A673 (cell line): ENCODE measurements around the gene ZNF638. TPM values are rescaled to one million over a fixed set of nuclear protein-coding genes. Genes with fewer than 3 reads are reported as not detected.

Experiments used
- BruUV-seq: library from RNA; stranded (reverse); fragments of 400-500 nt; replicated peaks from 2 replicates; lab custom pipeline; 2021; lab: Mats Ljungman, UMichigan
- CTCF ChIA-PET: fragments of 300-600 bp; sonication (Branson Sonifier 250); formaldehyde crosslinking; loops from one replicate; lab custom pipeline; 2022; ENCODE audit warnings: antibody characterized with exemption; lab: Charles Lee
- POLR2A ChIA-PET: fragments of 300-600 bp; sonication (Branson Sonifier 250); formaldehyde crosslinking; loops from one replicate; lab custom pipeline; 2022; ENCODE audit warnings: antibody characterized with exemption; ENCODE audit not compliant: low non-redundant PET; lab: Charles Lee
- DNase-seq: peaks from one replicate; pipeline ENCODE4 v3.0.0-alpha.2; 2015; ENCODE audit warnings: low spot score
- H3K27ac ChIP-seq: fragments of 200-600 bp; sonication (generic); 2 replicates; pipeline ENCODE4 v1.5.1; 2016; ENCODE audit warnings: mixed run types, low read depth, mild to moderate bottlenecking, mixed read lengths, antibody characterized with exemption, low read length; ENCODE audit not compliant: poor library complexity, severe bottlenecking
- H3K27me3 ChIP-seq: fragments of 200-600 bp; sonication (generic); replicated peaks from 2 replicates; pipeline ENCODE4 v1.6.1; 2017; ENCODE audit warnings: mixed run types, low read depth, mild to moderate bottlenecking, mixed read lengths, antibody characterized with exemption, low read length; ENCODE audit not compliant: insufficient read depth, poor library complexity
- H3K36me3 ChIP-seq: fragments of 200-600 bp; sonication (generic); 2 replicates; pipeline ENCODE4 v1.6.1; 2016; ENCODE audit warnings: mixed run types, mild to moderate bottlenecking, mixed read lengths, antibody characterized with exemption, low read length; ENCODE audit not compliant: insufficient read depth, poor library complexity, severe bottlenecking
- H3K4me1 ChIP-seq: fragments of 200-600 bp; sonication (generic); 2 replicates; pipeline ENCODE4 v1.6.1; 2017; ENCODE audit warnings: mixed run types, mild to moderate bottlenecking, mixed read lengths, antibody characterized with exemption, low read length; ENCODE audit not compliant: insufficient read depth, poor library complexity, severe bottlenecking
- H3K4me3 ChIP-seq: fragments of 200-600 bp; sonication (generic); 2 replicates; pipeline ENCODE4 v1.5.1; 2016; ENCODE audit warnings: low read depth, mixed run types, mild to moderate bottlenecking, mixed read lengths, low read length; ENCODE audit not compliant: poor library complexity, severe bottlenecking
- H3K9me3 ChIP-seq: fragments of 200-600 bp; sonication (generic); 2 replicates; pipeline ENCODE4 v1.6.1; 2016; ENCODE audit warnings: mixed run types, low read depth, mild to moderate bottlenecking, mixed read lengths, antibody characterized with exemption, low read length; ENCODE audit not compliant: poor library complexity, severe bottlenecking
- CTCF ChIP-seq: fragments of 300-800, 200-600 bp; sonication (generic); conservative IDR thresholded peaks from 2 replicates; pipeline ENCODE4 v1.5.1; 2017; ENCODE audit warnings: low read depth, mild to moderate bottlenecking, antibody characterized with exemption, low read length, moderate library complexity, mixed read lengths
- EZH2 ChIP-seq: fragments of 200-600 bp; sonication (generic); IDR thresholded peaks from 2 replicates; pipeline ENCODE4 v1.6.1; 2017; ENCODE audit warnings: borderline replicate concordance, low read depth, mild to moderate bottlenecking, mixed read lengths, antibody characterized with exemption, low read length; ENCODE audit not compliant: poor library complexity, severe bottlenecking
- intact Hi-C: fragments of 100-400 bp; cut with micrococcal nuclease; formaldehyde crosslinking; loops from one replicate; pipeline ENCODE4 v1.10.0; 2022; ENCODE audit not compliant: unreplicated experiment
- total RNA-seq: library from RNA; stranded (reverse); gene quantifications from 2 replicates; pipeline ENCODE4 v1.2.3, GENCODE V29; 2021

Gene ZNF638
- total RNA-seq, 1 experiment from 2014 or later, result 126 TPM

- POLR2A ChIA-PET, result no interaction called here
- intact Hi-C loops, result loop anchor here (2.0 kb wide), 1 partner anchor 18 kb away; no protein-coding TSS in a partner anchor
- Histone ChIP-seq H3K36me3 (peaks cover 73% of the 10 kb centered on the region), H3K4me3 (no peak overlapping the region), H3K4me1 (peaks cover 3% of the 10 kb centered on the region), H3K9me3 (no peaks in the 10 kb centered on the region), H3K27me3 (no peaks in the 10 kb centered on the region), H3K27ac (no peak overlapping the region)
- TF ChIP-seq CTCF, result no peak
- TF ChIP-seq EZH2, result no peak
- no TSS peak for BruUV-seq
- DNase-seq, result peak; percentile 18
- CTCF ChIA-PET, result no interaction called here
These were observed 53.4 kb downstream of the ZNF638 start for GRCh38 chr2:71385012-71385411.

- no peaks in the 10 kb centered on the region for H3K27me3 ChIP-seq
- no peaks in the 10 kb centered on the region for H3K9me3 ChIP-seq
- BruUV-seq, result no TSS peak
- H3K4me3 ChIP-seq, result no peak overlapping the region
- intact Hi-C loops, result no loop called here
- TF ChIP-seq EZH2, result no peak
- TF ChIP-seq CTCF, result no peak
- H3K27ac ChIP-seq, result no peak overlapping the region
- POLR2A ChIA-PET, result no interaction called here
- peaks cover 3% of the 10 kb centered on the region for H3K4me1 ChIP-seq
- CTCF ChIA-PET, result no interaction called here
- DNase-seq, result no peak
- peaks cover 65% of the 10 kb centered on the region for H3K36me3 ChIP-seq
These were observed 56.6 kb downstream of the ZNF638 start for GRCh38 chr2:71388214-71388613.

- BruUV-seq, result no TSS peak
- TF ChIP-seq CTCF, result no peak
- TF ChIP-seq EZH2, result no peak
- DNase-seq, result no peak
- H3K27ac ChIP-seq, result no peak overlapping the region
- H3K4me1 ChIP-seq, result no peaks in the 10 kb centered on the region
- no peaks in the 10 kb centered on the region for H3K27me3 ChIP-seq
- no peaks in the 10 kb centered on the region for H3K9me3 ChIP-seq
- H3K4me3 ChIP-seq, result no peak overlapping the region
- intact Hi-C loops, result no loop called here
- peaks cover 72% of the 10 kb centered on the region for H3K36me3 ChIP-seq
- ChIA-PET POLR2A (no interaction called here), CTCF (no interaction called here)
These were observed 57.9 kb downstream of the ZNF638 start for GRCh38 chr2:71389384-71390072.
